Keratinocyte (primary cell): Measurements from ENCODE around the gene ADAP2. TPM values are rescaled to one million over a fixed set of nuclear protein-coding genes. Genes with fewer than 3 reads are reported as not detected.

Source experiments
- DNase-seq: peaks from one replicate; pipeline ENCODE4 v3.0.0-alpha.2; 2011; ENCODE audit warnings: low read depth, missing footprints, low spot score
- FAIRE-seq: peaks from 2 replicates; lab custom pipeline; 2011; peaks lifted over from hg19 to GRCh38; lab: Jason Lieb, UNC
- H2AFZ ChIP-seq: 2 replicates; pipeline ENCODE4 v1.6.0; 2012; ENCODE audit warnings: low read length, control low read depth, inconsistent platforms; ENCODE audit not compliant: control insufficient read depth
- H3K27ac ChIP-seq: 2 replicates; pipeline ENCODE4 v1.5.1; 2011; ENCODE audit warnings: low read length; ENCODE audit not compliant: control insufficient read depth, insufficient read depth
- H3K27me3 ChIP-seq: 3 replicates; pipeline ENCODE4 v1.6.0; 2011; ENCODE audit warnings: low read length; ENCODE audit not compliant: control insufficient read depth, insufficient read depth; ENCODE audit errors: extremely low read depth
- H3K36me3 ChIP-seq, 2 experiments: 2 replicates in 1 of 2; 3 replicates in 1 of 2; pipeline ENCODE4 v1.5.1; 2011; ENCODE audit warnings: low read length in 2 of 2, mild to moderate bottlenecking in 1 of 2; ENCODE audit not compliant: control insufficient read depth in 2 of 2, insufficient read depth in 2 of 2; ENCODE audit errors: extremely low read depth in 1 of 2
- H3K4me1 ChIP-seq: 3 replicates; pipeline ENCODE4 v1.5.1; 2011; ENCODE audit warnings: low read length; ENCODE audit not compliant: control insufficient read depth, insufficient read depth; ENCODE audit errors: extremely low read depth
- H3K4me2 ChIP-seq: 3 replicates; pipeline ENCODE4 v1.6.0; 2011; ENCODE audit warnings: low read depth, low read length; ENCODE audit not compliant: control insufficient read depth, insufficient read depth; ENCODE audit errors: extremely low read depth
- H3K4me3 ChIP-seq, 3 experiments: fragments of 200-600 bp in 1 of 3; sonication (generic) in 1 of 3; 2 replicates in 2 of 3; 3 replicates in 1 of 3; pipeline ENCODE4 v1.5.1; 2011 to 2016; ENCODE audit warnings: low read length in 3 of 3, mild to moderate bottlenecking in 3 of 3, control low read depth in 2 of 3, inconsistent platforms in 1 of 3, low read depth in 1 of 3, mixed read lengths in 1 of 3, mixed run types in 1 of 3, moderate library complexity in 1 of 3; ENCODE audit not compliant: control insufficient read depth in 2 of 3, insufficient read depth in 2 of 3; ENCODE audit errors: extremely low read depth in 1 of 3
- H3K79me2 ChIP-seq: 2 replicates; pipeline ENCODE4 v1.6.0; 2012; ENCODE audit warnings: low read length; ENCODE audit not compliant: control insufficient read depth, insufficient read depth
- H3K9ac ChIP-seq: 3 replicates; pipeline ENCODE4 v1.6.0; 2011; ENCODE audit warnings: low read length; ENCODE audit not compliant: control insufficient read depth, insufficient read depth; ENCODE audit errors: extremely low read depth
- H3K9me1 ChIP-seq: 3 replicates; pipeline ENCODE4 v1.6.0; 2011; ENCODE audit warnings: low read length; ENCODE audit not compliant: control insufficient read depth, insufficient read depth; ENCODE audit errors: extremely low read depth
- H3K9me3 ChIP-seq: 2 replicates; pipeline ENCODE4 v1.5.1; 2012; ENCODE audit warnings: low read depth, low read length; ENCODE audit not compliant: control insufficient read depth
- H4K20me1 ChIP-seq: 3 replicates; pipeline ENCODE4 v1.6.0; 2011; ENCODE audit warnings: low read length; ENCODE audit not compliant: control insufficient read depth, insufficient read depth; ENCODE audit errors: extremely low read depth
- EZH2 ChIP-seq: IDR thresholded peaks from one replicate; pipeline ENCODE4 v1.6.1; 2012; ENCODE audit warnings: inconsistent platforms, mild to moderate bottlenecking, low read length, moderate library complexity
- dilution Hi-C: fragments of 300-500 bp; cut with MboI; formaldehyde crosslinking; loops from one replicate; pipeline ENCODE4 v1.7.0; 2020; ENCODE audit warnings: low sequenced_read_pairs; ENCODE audit not compliant: extremely low pct_ligation_motif_present
- polyA plus RNA-seq, 5 experiments: library from polyadenylated mRNA; depleted of rRNA in 3 of 5; stranded (reverse) in 3 of 5; stranded (forward) in 1 of 5; unstranded in 1 of 5; fragments of >200 nt; gene quantifications; 1 replicate in 1 of 5; 2 replicates in 3 of 5; 3 replicates in 1 of 5; pipeline versions ENCODE4 v1.2.1 to v1.2.3, GENCODE V29; 2011 to 2012; ENCODE audit warnings: missing spikeins in 2 of 5, low read depth in 1 of 5, low replicate concordance in 1 of 5
- TF ChIP-seq, protein P1 (sequence below), 3 experiments: IDR thresholded peaks in 1 of 3; conservative IDR thresholded peaks in 1 of 3; optimal IDR thresholded peaks in 1 of 3; 2 replicates in 2 of 3; 3 replicates in 1 of 3; pipeline versions ENCODE3 to v1.5.1; 2011; ENCODE audit warnings: low read length in 3 of 3, mild to moderate bottlenecking in 3 of 3, moderate library complexity in 2 of 3, control low read depth in 1 of 3, inconsistent platforms in 1 of 3; ENCODE audit not compliant: insufficient read depth in 2 of 3; ENCODE audit errors: extremely low read depth in 1 of 3

ADAP2 gene
- polyA plus RNA-seq, 1 donor (not counting 4 experiments of a cell fraction or from before 2014, with no cell fraction given): 1.4 TPM

DNA sequence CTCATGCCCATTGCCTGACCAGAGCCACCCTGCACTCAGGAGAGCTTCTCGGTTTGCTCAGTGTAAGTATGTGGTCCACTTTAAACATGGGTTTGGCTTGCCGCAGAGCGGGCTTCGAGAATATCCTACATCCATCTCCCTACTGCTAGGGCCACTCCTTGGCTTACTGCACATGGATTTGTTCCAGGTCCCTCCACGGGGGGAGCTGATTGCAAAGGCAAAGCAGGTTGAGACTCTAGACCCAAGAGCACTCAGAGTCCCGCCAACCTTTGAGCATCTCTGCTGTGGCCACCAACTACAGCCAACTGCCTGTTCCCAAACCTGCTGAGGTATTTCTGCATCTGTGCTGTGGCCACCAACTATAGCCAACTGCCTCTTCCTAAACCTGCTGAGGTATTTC, 75.5 kb downstream of the ADAP2 start:
- no peak overlapping the region for H2AFZ ChIP-seq
- H3K9me1 ChIP-seq: no peaks in the 10 kb centered on the region
- DNase-seq (no peak), FAIRE-seq (no peak)
- H3K4me2 ChIP-seq: no peak overlapping the region
- no peaks in the 10 kb centered on the region for H3K79me2 ChIP-seq
- H3K4me1 ChIP-seq: no peaks in the 10 kb centered on the region
- no peak overlapping the region for H3K9ac ChIP-seq
- peaks cover 9 to 18% of the 10 kb centered on the region in 2 experiments for H3K36me3 ChIP-seq
- H3K4me3 ChIP-seq: no peak overlapping the region
- dilution Hi-C loops: no loop called here
- no peaks in the 10 kb centered on the region for H3K27me3 ChIP-seq
- no peaks in the 10 kb centered on the region for H4K20me1 ChIP-seq
- H3K9me3 ChIP-seq: no peaks in the 10 kb centered on the region
- TF ChIP-seq, protein P1, sequence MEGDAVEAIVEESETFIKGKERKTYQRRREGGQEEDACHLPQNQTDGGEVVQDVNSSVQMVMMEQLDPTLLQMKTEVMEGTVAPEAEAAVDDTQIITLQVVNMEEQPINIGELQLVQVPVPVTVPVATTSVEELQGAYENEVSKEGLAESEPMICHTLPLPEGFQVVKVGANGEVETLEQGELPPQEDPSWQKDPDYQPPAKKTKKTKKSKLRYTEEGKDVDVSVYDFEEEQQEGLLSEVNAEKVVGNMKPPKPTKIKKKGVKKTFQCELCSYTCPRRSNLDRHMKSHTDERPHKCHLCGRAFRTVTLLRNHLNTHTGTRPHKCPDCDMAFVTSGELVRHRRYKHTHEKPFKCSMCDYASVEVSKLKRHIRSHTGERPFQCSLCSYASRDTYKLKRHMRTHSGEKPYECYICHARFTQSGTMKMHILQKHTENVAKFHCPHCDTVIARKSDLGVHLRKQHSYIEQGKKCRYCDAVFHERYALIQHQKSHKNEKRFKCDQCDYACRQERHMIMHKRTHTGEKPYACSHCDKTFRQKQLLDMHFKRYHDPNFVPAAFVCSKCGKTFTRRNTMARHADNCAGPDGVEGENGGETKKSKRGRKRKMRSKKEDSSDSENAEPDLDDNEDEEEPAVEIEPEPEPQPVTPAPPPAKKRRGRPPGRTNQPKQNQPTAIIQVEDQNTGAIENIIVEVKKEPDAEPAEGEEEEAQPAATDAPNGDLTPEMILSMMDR (optimal IDR thresholded peaks at IDR 0.05 in 1 of 3, IDR thresholded peaks at IDR 0.05 in 1 of 3, conservative IDR thresholded peaks at IDR 0.05 in 1 of 3; ENCODE audit: extremely low read depth in 1 of 3, insufficient read depth in 2 of 3, low read length in 3 of 3): no peak
- TF ChIP-seq EZH2: no peak
- H3K27ac ChIP-seq: no peak overlapping the region

DNA sequence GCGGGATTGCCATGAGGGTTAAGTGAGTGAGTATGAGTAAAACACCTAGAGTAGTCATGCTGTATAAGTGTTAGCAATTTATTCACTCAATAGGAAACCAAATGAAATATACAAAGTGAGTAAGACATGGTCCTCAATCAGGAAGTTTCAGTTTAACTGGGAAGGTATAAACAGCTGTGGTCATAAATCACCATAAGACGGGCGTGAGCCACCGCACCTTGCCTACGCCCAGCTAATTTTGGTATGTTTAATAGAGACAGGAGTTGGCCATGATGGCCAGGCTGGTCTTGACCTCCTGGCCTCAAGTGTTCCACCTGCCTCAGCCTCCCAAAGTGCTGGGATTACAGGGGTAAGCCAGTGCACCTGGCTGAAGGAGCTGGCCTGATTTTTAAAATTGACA, 76.1 kb downstream of the ADAP2 start:
- Histone ChIP-seq H3K9ac (no peak overlapping the region), H3K4me1 (no peaks in the 10 kb centered on the region), H3K36me3 (peaks cover 11 to 18% of the 10 kb centered on the region in 2 experiments), H3K79me2 (no peaks in the 10 kb centered on the region), H3K27me3 (no peaks in the 10 kb centered on the region), H3K9me1 (no peaks in the 10 kb centered on the region), H2AFZ (no peak overlapping the region), H3K27ac (no peak overlapping the region), H3K4me3 (no peak overlapping the region), H3K4me2 (no peak overlapping the region), H3K9me3 (no peaks in the 10 kb centered on the region), H4K20me1 (no peaks in the 10 kb centered on the region)
- FAIRE-seq: no peak
- dilution Hi-C loops: no loop called here
- TF ChIP-seq EZH2: no peak
- TF ChIP-seq, protein P1 (optimal IDR thresholded peaks at IDR 0.05 in 1 of 3, IDR thresholded peaks at IDR 0.05 in 1 of 3, conservative IDR thresholded peaks at IDR 0.05 in 1 of 3; ENCODE audit: extremely low read depth in 1 of 3, insufficient read depth in 2 of 3, low read length in 3 of 3): no peak
- DNase-seq: no peak
